HepG2 (cell line): ENCODE results near the gene MILR1.

Source experiments
- ESRRA ChIP-seq: sonication (generic); formaldehyde crosslinking; IDR thresholded peaks from 2 replicates; pipeline ENCODE4 v1.5.1; 2020; ENCODE audit warnings: mild to moderate bottlenecking, low read depth, missing genetic modification reagents
- EZH2 ChIP-seq: conservative IDR thresholded peaks from 2 replicates; pipeline ENCODE4 v1.6.1; 2012; ENCODE audit warnings: mild to moderate bottlenecking, low read depth, low read length, moderate library complexity
- FOXA1 ChIP-seq, 2 experiments: fragments of 450-650 bp in 1 of 2; sonication (generic) in 1 of 2; formaldehyde crosslinking in 1 of 2; IDR thresholded peaks; 2 replicates each; pipeline versions ENCODE4 v1.4.0 to v1.6.1; 2016 to 2020; ENCODE audit warnings: missing genetic modification reagents in 1 of 2
- FOXM1 ChIP-seq: sonication (generic); formaldehyde crosslinking; IDR thresholded peaks from 2 replicates; pipeline ENCODE4 v1.5.0; 2020; ENCODE audit warnings: missing genetic modification reagents
- HOXA3 ChIP-seq: sonication (generic); formaldehyde crosslinking; IDR thresholded peaks from 2 replicates; pipeline ENCODE4 v1.5.0; 2020; ENCODE audit warnings: missing genetic modification reagents
- NR2F2 ChIP-seq: IDR thresholded peaks from 2 replicates; pipeline ENCODE4 v1.6.1; 2012; ENCODE audit warnings: low read depth, inconsistent platforms, borderline replicate concordance
- PAF1 ChIP-seq: IDR thresholded peaks from 2 replicates; pipeline ENCODE4 v1.6.1; 2016; ENCODE audit warnings: missing genetic modification reagents, missing compliant biosample characterization
- POLR2AphosphoS5 ChIP-seq: IDR thresholded peaks from 2 replicates; pipeline ENCODE4 v1.6.1; 2012; ENCODE audit warnings: low read depth, low read length
- RBFOX2 ChIP-seq: fragments of 200-400 bp; formaldehyde crosslinking; IDR thresholded peaks from 2 replicates; pipeline ENCODE4 v1.6.1; 2017; ENCODE audit warnings: low read depth, mild to moderate bottlenecking, low read length
- SAFB2 ChIP-seq: sonication (generic); formaldehyde crosslinking; IDR thresholded peaks from 2 replicates; pipeline ENCODE4 v1.5.1; 2020; ENCODE audit warnings: missing genetic modification reagents, low read depth, mild to moderate bottlenecking, borderline replicate concordance
- ZFP41 ChIP-seq: sonication (generic); formaldehyde crosslinking; IDR thresholded peaks from 2 replicates; pipeline ENCODE4 v1.4.0; 2020; ENCODE audit warnings: mild to moderate bottlenecking, missing genetic modification reagents, borderline replicate concordance
- TF ChIP-seq, protein P1 (sequence below): IDR thresholded peaks from 2 replicates; pipeline ENCODE4 v1.6.1; 2016
- TF ChIP-seq, protein P2 (sequence below): sonication (generic); formaldehyde crosslinking; IDR thresholded peaks from 2 replicates; pipeline ENCODE4 v1.5.0; 2020; ENCODE audit warnings: mild to moderate bottlenecking, missing genetic modification reagents, moderate library complexity

- TF ChIP-seq POLR2AphosphoS5 (no peak), PAF1 (CRISPR knock-in tag) (no peak), ZFP41 (CRISPR knock-in tag) (no peak), FOXM1 (CRISPR knock-in tag) (no peak), NR2F2 (no peak), FOXA1 (IDR thresholded peaks at IDR 0.05) (no peak), FOXA1 (CRISPR knock-in tag; IDR thresholded peaks at IDR 0.05) (no peak), ESRRA (CRISPR knock-in tag) (no peak), HOXA3 (CRISPR knock-in tag) (no peak), RBFOX2 (no peak), SAFB2 (CRISPR knock-in tag) (no peak), EZH2 (no peak)
- TF ChIP-seq, protein P1, sequence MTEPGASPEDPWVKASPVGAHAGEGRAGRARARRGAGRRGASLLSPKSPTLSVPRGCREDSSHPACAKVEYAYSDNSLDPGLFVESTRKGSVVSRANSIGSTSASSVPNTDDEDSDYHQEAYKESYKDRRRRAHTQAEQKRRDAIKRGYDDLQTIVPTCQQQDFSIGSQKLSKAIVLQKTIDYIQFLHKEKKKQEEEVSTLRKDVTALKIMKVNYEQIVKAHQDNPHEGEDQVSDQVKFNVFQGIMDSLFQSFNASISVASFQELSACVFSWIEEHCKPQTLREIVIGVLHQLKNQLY (CRISPR knock-in tag): no peak
- TF ChIP-seq, protein P2, sequence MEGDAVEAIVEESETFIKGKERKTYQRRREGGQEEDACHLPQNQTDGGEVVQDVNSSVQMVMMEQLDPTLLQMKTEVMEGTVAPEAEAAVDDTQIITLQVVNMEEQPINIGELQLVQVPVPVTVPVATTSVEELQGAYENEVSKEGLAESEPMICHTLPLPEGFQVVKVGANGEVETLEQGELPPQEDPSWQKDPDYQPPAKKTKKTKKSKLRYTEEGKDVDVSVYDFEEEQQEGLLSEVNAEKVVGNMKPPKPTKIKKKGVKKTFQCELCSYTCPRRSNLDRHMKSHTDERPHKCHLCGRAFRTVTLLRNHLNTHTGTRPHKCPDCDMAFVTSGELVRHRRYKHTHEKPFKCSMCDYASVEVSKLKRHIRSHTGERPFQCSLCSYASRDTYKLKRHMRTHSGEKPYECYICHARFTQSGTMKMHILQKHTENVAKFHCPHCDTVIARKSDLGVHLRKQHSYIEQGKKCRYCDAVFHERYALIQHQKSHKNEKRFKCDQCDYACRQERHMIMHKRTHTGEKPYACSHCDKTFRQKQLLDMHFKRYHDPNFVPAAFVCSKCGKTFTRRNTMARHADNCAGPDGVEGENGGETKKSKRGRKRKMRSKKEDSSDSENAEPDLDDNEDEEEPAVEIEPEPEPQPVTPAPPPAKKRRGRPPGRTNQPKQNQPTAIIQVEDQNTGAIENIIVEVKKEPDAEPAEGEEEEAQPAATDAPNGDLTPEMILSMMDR (CRISPR knock-in tag): no peak
Observed at GRCh38 chr17:64480951-64481350, 32.0 kb downstream of the MILR1 start.
